Right cardiac atrium (tissue), 5 donors: ENCODE results near the gene ENTHD1. TPM values are rescaled to one million over a fixed set of nuclear protein-coding genes. Genes with fewer than 3 reads are reported as not detected.

Source experiments
- ATAC-seq, 2 donors: fragments of 200-7000 bp; cut with Tn5 transposase; one replicate each; pipeline versions ENCODE4 v1.8.0 to v1.9.1; 2020; ENCODE audit warnings: moderate library complexity in 2 of 2, mild to moderate bottlenecking in 1 of 2
- DNase-seq, 3 donors: peaks; one replicate each; pipeline ENCODE4 v3.0.0-alpha.2; 2020
- H3K27ac ChIP-seq: one replicate; pipeline ENCODE4 v1.5.1; 2013; ENCODE audit warnings: mild to moderate bottlenecking, low read length, control low read depth, moderate library complexity
- H3K27me3 ChIP-seq: one replicate; pipeline ENCODE4 v1.6.1; 2013; ENCODE audit not compliant: control insufficient read depth, insufficient read depth
- H3K4me1 ChIP-seq: one replicate; pipeline ENCODE4 v1.6.1; 2013; ENCODE audit warnings: low read length; ENCODE audit not compliant: control insufficient read depth, insufficient read depth
- H3K4me3 ChIP-seq: one replicate; pipeline ENCODE4 v1.5.1; 2013; ENCODE audit warnings: low read length, control low read depth
- H3K9me3 ChIP-seq: one replicate; pipeline ENCODE4 v1.6.1; 2013; ENCODE audit warnings: low read length; ENCODE audit not compliant: control insufficient read depth
- WGBS: extraction: QIAGEN DNeasy Blood & Tissue Kit; methylation state at CpG from one replicate; pipeline ENCODE4 v1.1.7; 2013; 5-methylcytosine and 5-hydroxymethylcytosine counted together
- intact Hi-C, 4 donors: fragments of 100-400 bp; cut with DNase I; formaldehyde crosslinking; loops; one replicate each; pipeline versions ENCODE4 v1.11.0 to v1.14.0; 2022 to 2023
- polyA plus RNA-seq: library from polyadenylated mRNA; stranded (reverse); fragments of 200-250 nt; gene quantifications from one replicate; pipeline ENCODE4 v1.2.3, GENCODE V29; 2013
- total RNA-seq, 4 donors: library from RNA; stranded (reverse); fragmentation: NEBNext Ultra II Directional; extraction: Animal tissue kit (Norgen Biotek cat#: 25700); gene quantifications; one replicate each; pipeline ENCODE4 v1.2.1, GENCODE V29; 2021
- donor health status: healthy with polysubstance abuse.
- donor health status: DM: no; HTN: yes; CAD: no.
- donor health status: DM: no; HTN: no; CAD: no.
- donor health status: DM: no; HTN: yes; CAD: no; lungs with severe emphysema.
- donor health status: DM: yes; HTN: yes; CAD: no.

Gene ENTHD1
- total and polyA plus RNA-seq, 5 donors = 0.02 TPM; not detected in 4

GRCh38 chr22:39721206-39722031 lies 172.1 kb downstream of the ENTHD1 start:
- Histone ChIP-seq H3K27ac (no peak overlapping the region), H3K27me3 (no peaks in the 10 kb centered on the region), H3K9me3 (no peaks in the 10 kb centered on the region), H3K4me3 (no peak overlapping the region), H3K4me1 (no peaks in the 10 kb centered on the region)
- 49% methylated on average over 9 of the region's 9 CpGs for WGBS
- intact Hi-C loops = no loop called here
- DNase-seq (no peak), ATAC-seq (no peak)

GRCh38 chr22:39719559-39720450 lies 173.8 kb downstream of the ENTHD1 start:
- intact Hi-C loops = no loop called here
- Histone ChIP-seq H3K4me3 (no peak overlapping the region), H3K9me3 (no peaks in the 10 kb centered on the region), H3K27ac (no peak overlapping the region), H3K27me3 (no peaks in the 10 kb centered on the region), H3K4me1 (no peaks in the 10 kb centered on the region)
- 69% methylated on average over 15 of the region's 15 CpGs for WGBS
- ATAC-seq (no peak), DNase-seq (no peak)

- WGBS = 92% methylated on average over 8 of the region's 8 CpGs
- Histone ChIP-seq H3K27me3 (no peaks in the 10 kb centered on the region), H3K4me1 (no peaks in the 10 kb centered on the region), H3K9me3 (no peaks in the 10 kb centered on the region), H3K27ac (no peak overlapping the region), H3K4me3 (no peak overlapping the region)
- ATAC-seq (no peak), DNase-seq (no peak)
- intact Hi-C loops = no loop called here
These were observed 174.6 kb downstream of the ENTHD1 start for GRCh38 chr22:39718921-39719475.

GRCh38 chr22:39718206-39718605 lies 175.4 kb downstream of the ENTHD1 start:
- intact Hi-C loops = no loop called here

GRCh38 chr22:39717099-39717498 lies 176.5 kb downstream of the ENTHD1 start:
- WGBS = 58% methylated on average over 8 of the region's 8 CpGs
- no peak for DNase-seq
- intact Hi-C loops = no loop called here
- no peaks in the 10 kb centered on the region for H3K9me3 ChIP-seq
- no peaks in the 10 kb centered on the region for H3K4me1 ChIP-seq
- no peak for ATAC-seq
- no peak overlapping the region for H3K27ac ChIP-seq
- H3K4me3 ChIP-seq = no peak overlapping the region
- H3K27me3 ChIP-seq = no peaks in the 10 kb centered on the region

More at GRCh38 chr22:39718206-39718605, 175.4 kb downstream of the ENTHD1 start:
- WGBS = 82% methylated on average over 7 of the region's 7 CpGs
- Histone ChIP-seq H3K4me3 (no peak overlapping the region), H3K9me3 (no peaks in the 10 kb centered on the region), H3K27me3 (no peaks in the 10 kb centered on the region), H3K4me1 (no peaks in the 10 kb centered on the region), H3K27ac (no peak overlapping the region)
- DNase-seq = no peak
- no peak for ATAC-seq

- WGBS = 77% methylated on average over 10 of the region's 10 CpGs
- no peaks in the 10 kb centered on the region for H3K4me1 ChIP-seq
- H3K4me3 ChIP-seq = no peak overlapping the region
- intact Hi-C loops = no loop called here
- no peaks in the 10 kb centered on the region for H3K9me3 ChIP-seq
- H3K27ac ChIP-seq = no peak overlapping the region
- no peaks in the 10 kb centered on the region for H3K27me3 ChIP-seq
- ATAC-seq (no peak), DNase-seq (no peak)
These were observed 177.0 kb downstream of the ENTHD1 start for GRCh38 chr22:39716534-39716933.

- no peak for ATAC-seq
- no peaks in the 10 kb centered on the region for H3K27me3 ChIP-seq
- intact Hi-C loops = no loop called here
These were observed 177.6 kb downstream of the ENTHD1 start for GRCh38 chr22:39715778-39716495.

GRCh38 chr22:39714321-39714720 lies 179.2 kb downstream of the ENTHD1 start:
- Histone ChIP-seq H3K9me3 (no peaks in the 10 kb centered on the region), H3K4me3 (no peak overlapping the region), H3K4me1 (no peaks in the 10 kb centered on the region), H3K27me3 (no peaks in the 10 kb centered on the region), H3K27ac (no peak overlapping the region)
- 95% methylated on average over 8 of the region's 8 CpGs for WGBS
- DNase-seq = no peak
- ATAC-seq = no peak
- intact Hi-C loops = no loop called here

More at GRCh38 chr22:39715778-39716495, 177.6 kb downstream of the ENTHD1 start:
- no peaks in the 10 kb centered on the region for H3K9me3 ChIP-seq
- no peak overlapping the region for H3K4me3 ChIP-seq
- H3K27ac ChIP-seq = no peak overlapping the region
- no peak for DNase-seq
- 76% methylated on average over 25 of the region's 25 CpGs for WGBS
- no peaks in the 10 kb centered on the region for H3K4me1 ChIP-seq

GRCh38 chr22:39713799-39714290 lies 179.7 kb downstream of the ENTHD1 start:
- Histone ChIP-seq H3K4me3 (no peak overlapping the region), H3K4me1 (no peaks in the 10 kb centered on the region), H3K27ac (no peak overlapping the region), H3K9me3 (no peaks in the 10 kb centered on the region), H3K27me3 (no peaks in the 10 kb centered on the region)
- intact Hi-C loops = no loop called here
- DNase-seq = no peak
- ATAC-seq = no peak
- 78% methylated on average over 10 of the region's 10 CpGs for WGBS

GRCh38 chr22:39712751-39713525 lies 180.6 kb downstream of the ENTHD1 start:
- no peak for DNase-seq
- no peak for ATAC-seq
- H3K9me3 ChIP-seq = no peaks in the 10 kb centered on the region
- 61% methylated on average over 18 of the region's 18 CpGs for WGBS
- intact Hi-C loops = no loop called here
- no peaks in the 10 kb centered on the region for H3K27me3 ChIP-seq
- H3K4me3 ChIP-seq = no peak overlapping the region
- H3K27ac ChIP-seq = no peak overlapping the region
- no peaks in the 10 kb centered on the region for H3K4me1 ChIP-seq
